Vagina (tissue), 2 donors: ENCODE data around the gene ITGAV. TPM values are rescaled to one million over a fixed set of nuclear protein-coding genes. Genes with fewer than 3 reads are reported as not detected.

Source experiments
- DNase-seq, 2 donors: peaks; one replicate each; pipeline ENCODE4 v3.0.0-alpha.2; 2017; ENCODE audit errors: extremely low spot score in 2 of 2
- H3K27ac ChIP-seq: fragments of 200-600 bp; sonication (generic); one replicate; pipeline ENCODE4 v1.5.1; 2019
- H3K27me3 ChIP-seq: fragments of 200-600 bp; sonication (generic); one replicate; pipeline ENCODE4 v1.5.1; 2019
- H3K36me3 ChIP-seq, 2 donors: fragments of 200-600 bp; sonication (generic); one replicate each; pipeline ENCODE4 v1.5.1; 2017 to 2019
- H3K4me1 ChIP-seq: fragments of 200-600 bp; sonication (generic); one replicate; pipeline ENCODE4 v1.5.1; 2019
- H3K4me3 ChIP-seq, 2 donors: fragments of 200-600 bp; sonication (generic); 1 replicate in 1 of 2; 2 replicates in 1 of 2; pipeline ENCODE4 v1.5.1; 2016 to 2019
- H3K9me3 ChIP-seq: fragments of 200-600 bp; sonication (generic); one replicate; pipeline ENCODE4 v1.5.1; 2019
- POLR2A ChIP-seq, 2 donors: fragments of 450-650 bp; IDR thresholded peaks; one replicate each; pipeline ENCODE4 v1.6.1; 2017; ENCODE audit warnings: antibody characterized with exemption in 2 of 2, mild to moderate bottlenecking in 2 of 2, moderate library complexity in 2 of 2
- POLR2AphosphoS5 ChIP-seq, 2 donors: sonication (generic); formaldehyde crosslinking; IDR thresholded peaks; one replicate each; pipeline ENCODE4 v1.9.0; 2017; ENCODE audit warnings: antibody characterized with exemption in 2 of 2, mild to moderate bottlenecking in 2 of 2, low read depth in 1 of 2; ENCODE audit not compliant: insufficient read depth in 1 of 2
- intact Hi-C: fragments of 100-400 bp; cut with DNase I; formaldehyde crosslinking; loops from one replicate; pipeline ENCODE4 v1.15.1; 2023
- total RNA-seq: library from RNA; depleted of rRNA; stranded (reverse); fragments of >200 nt; gene quantifications from one replicate; pipeline ENCODE4 v1.2.3, GENCODE V29; 2016
- TF ChIP-seq, protein P1 (sequence below), 3 experiments: fragments of 450-650 bp in 2 of 3; fragments of 200-600 bp in 1 of 3; sonication (generic) in 1 of 3; IDR thresholded peaks; one replicate each; pipeline ENCODE4 v1.5.1; 2017 to 2019; ENCODE audit warnings: antibody characterized with exemption in 3 of 3, mild to moderate bottlenecking in 2 of 3, moderate library complexity in 2 of 3

The ITGAV gene
- total RNA-seq, 1 donor from 2014 or later: 55.0 TPM

DNA sequence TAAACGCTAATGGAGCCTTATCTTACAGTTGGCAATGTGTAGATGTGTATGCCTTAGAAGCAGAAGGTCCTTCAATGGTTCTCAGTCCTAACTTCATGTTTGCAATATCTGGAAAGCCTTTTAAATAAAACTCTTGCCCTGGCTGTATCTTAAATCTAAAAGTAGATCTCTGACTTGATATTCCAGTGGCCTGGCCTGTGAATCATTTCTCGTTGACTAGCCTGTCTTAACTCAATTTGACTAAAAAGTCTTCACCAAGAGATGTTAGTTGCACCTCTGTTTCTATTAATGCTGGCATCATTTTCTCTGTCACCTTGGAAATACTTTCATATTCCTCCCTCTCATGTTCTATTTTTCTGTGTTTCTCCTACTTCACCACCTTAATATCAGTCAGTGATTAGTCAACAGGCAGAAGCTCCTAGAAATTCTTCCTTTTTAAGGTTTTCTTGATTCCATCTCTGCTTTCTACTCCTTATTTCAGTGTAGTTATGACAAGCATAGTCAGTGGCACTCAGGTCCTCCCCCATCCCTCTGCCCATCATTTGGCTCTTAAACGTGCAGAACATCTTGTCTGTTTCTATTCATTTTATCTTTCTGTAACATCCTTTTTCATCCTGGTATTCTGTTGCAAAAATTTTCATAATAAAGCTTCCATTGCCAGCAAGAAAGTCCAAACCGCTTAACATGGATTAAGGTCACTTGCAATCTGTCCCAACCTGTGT is 4.3 kb downstream of the ITGAV start:
- Histone ChIP-seq H3K27me3 (no peaks in the 10 kb centered on the region), H3K27ac (no peak overlapping the region), H3K9me3 (no peaks in the 10 kb centered on the region), H3K4me3 (no peak overlapping the region), H3K4me1 (peaks cover 61% of the 10 kb centered on the region), H3K36me3 (no peaks in the 10 kb centered on the region)
- intact Hi-C loops: no loop called here
- TF ChIP-seq POLR2AphosphoS5 (IDR thresholded peaks at IDR 0.05; ENCODE audit: insufficient read depth in 1 of 2, low read depth in 1 of 2): no peak
- no peak for TF ChIP-seq POLR2A (IDR thresholded peaks at IDR 0.05)
- TF ChIP-seq, protein P1, sequence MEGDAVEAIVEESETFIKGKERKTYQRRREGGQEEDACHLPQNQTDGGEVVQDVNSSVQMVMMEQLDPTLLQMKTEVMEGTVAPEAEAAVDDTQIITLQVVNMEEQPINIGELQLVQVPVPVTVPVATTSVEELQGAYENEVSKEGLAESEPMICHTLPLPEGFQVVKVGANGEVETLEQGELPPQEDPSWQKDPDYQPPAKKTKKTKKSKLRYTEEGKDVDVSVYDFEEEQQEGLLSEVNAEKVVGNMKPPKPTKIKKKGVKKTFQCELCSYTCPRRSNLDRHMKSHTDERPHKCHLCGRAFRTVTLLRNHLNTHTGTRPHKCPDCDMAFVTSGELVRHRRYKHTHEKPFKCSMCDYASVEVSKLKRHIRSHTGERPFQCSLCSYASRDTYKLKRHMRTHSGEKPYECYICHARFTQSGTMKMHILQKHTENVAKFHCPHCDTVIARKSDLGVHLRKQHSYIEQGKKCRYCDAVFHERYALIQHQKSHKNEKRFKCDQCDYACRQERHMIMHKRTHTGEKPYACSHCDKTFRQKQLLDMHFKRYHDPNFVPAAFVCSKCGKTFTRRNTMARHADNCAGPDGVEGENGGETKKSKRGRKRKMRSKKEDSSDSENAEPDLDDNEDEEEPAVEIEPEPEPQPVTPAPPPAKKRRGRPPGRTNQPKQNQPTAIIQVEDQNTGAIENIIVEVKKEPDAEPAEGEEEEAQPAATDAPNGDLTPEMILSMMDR (IDR thresholded peaks at IDR 0.05): no peak
- no peak for DNase-seq

DNA sequence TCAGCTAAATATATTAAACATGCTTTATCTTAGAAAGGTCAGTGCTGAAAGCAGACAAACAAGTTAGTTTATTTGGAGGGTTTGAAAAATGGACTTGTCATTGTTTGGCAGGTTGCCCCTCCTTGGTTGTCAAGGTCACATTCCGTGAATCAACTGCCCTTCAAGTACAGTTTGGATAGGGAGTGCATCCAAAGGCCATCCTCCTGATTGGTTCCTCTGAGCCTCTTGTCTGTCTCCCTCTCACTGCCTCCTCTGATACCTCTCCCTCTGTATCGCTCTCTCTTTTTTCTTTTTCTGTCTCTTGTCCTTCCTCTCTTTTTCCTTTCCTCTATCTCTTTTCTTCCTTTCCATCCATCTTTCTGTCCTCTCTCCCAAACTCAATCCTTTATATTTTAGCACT is 5.4 kb downstream of the ITGAV start:
- TF ChIP-seq, protein P1 (IDR thresholded peaks at IDR 0.05): no peak
- TF ChIP-seq POLR2A (IDR thresholded peaks at IDR 0.05) (no peak), POLR2AphosphoS5 (IDR thresholded peaks at IDR 0.05; ENCODE audit: insufficient read depth in 1 of 2, low read depth in 1 of 2) (no peak)
- no peak overlapping the region for H3K4me3 ChIP-seq
- H3K27me3 ChIP-seq: no peaks in the 10 kb centered on the region
- H3K9me3 ChIP-seq: no peaks in the 10 kb centered on the region
- intact Hi-C loops: no loop called here
- no peaks in the 10 kb centered on the region for H3K36me3 ChIP-seq
- no peak for DNase-seq
- H3K27ac ChIP-seq: no peak overlapping the region
- H3K4me1 ChIP-seq: peaks cover 58% of the 10 kb centered on the region

DNA sequence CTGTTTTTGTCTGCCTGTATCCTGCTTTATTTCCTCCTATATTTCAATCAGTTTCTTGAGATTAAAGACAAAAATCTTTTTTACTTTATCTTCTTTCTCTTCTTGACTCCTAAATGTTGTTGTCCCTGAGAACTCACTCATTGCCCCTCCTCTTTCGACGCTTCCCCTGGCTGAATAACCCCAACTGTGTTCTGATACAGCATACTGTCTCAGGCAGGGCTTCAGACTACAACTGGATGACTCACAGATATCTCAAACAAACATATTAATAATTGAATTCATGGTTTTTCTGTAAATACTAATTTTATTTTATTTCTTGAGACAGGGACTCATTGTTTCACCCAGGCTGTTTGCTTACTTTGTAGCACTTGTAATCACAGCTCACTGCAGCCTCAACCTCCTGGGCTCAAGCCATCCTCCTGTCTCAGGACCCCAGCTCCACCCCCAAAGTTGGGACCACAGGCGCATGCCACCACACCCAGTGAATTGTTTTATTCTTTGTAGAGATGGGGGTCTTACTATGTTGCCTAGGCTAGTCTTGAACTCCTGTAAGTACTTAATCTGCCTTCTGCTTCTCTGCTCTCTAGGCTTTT is 9.4 kb downstream of the ITGAV start:
- TF ChIP-seq POLR2AphosphoS5 (IDR thresholded peaks at IDR 0.05; ENCODE audit: insufficient read depth in 1 of 2, low read depth in 1 of 2) (no peak), POLR2A (IDR thresholded peaks at IDR 0.05) (no peak)
- TF ChIP-seq, protein P1 (IDR thresholded peaks at IDR 0.05): no peak

DNA sequence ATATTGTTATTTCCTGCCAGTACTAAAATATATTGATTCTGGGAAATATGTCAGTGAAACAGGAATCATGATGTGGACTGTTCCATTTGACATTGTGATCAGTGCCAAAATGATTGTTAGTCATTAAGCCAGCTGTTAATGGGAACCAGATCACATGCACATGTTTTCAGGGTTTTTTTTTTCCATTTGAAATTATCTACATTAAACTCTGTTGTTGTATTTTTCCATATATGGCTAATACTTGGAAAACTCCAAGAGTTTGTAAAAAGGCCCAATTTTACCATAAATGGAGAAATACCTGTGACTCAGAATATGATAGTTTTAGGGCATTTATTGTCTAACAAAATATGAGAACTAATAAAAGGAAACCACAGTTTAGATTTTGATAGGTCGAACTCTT is 13.4 kb downstream of the ITGAV start:
- Histone ChIP-seq H3K36me3 (peaks cover 0 to 9% of the 10 kb centered on the region in 2 donors), H3K4me1 (peaks cover 21% of the 10 kb centered on the region), H3K4me3 (no peak overlapping the region), H3K27ac (no peak overlapping the region), H3K27me3 (no peaks in the 10 kb centered on the region), H3K9me3 (no peaks in the 10 kb centered on the region)
- DNase-seq: no peak
- TF ChIP-seq POLR2AphosphoS5 (IDR thresholded peaks at IDR 0.05; ENCODE audit: insufficient read depth in 1 of 2, low read depth in 1 of 2) (no peak), POLR2A (IDR thresholded peaks at IDR 0.05) (no peak)
- TF ChIP-seq, protein P1 (IDR thresholded peaks at IDR 0.05): no peak
- intact Hi-C loops: no loop called here

More for the DNA sequence above, 9.4 kb downstream of the ITGAV start:
- DNase-seq: no peak
- Histone ChIP-seq H3K27me3 (no peaks in the 10 kb centered on the region), H3K27ac (no peak overlapping the region), H3K4me3 (no peak overlapping the region), H3K9me3 (no peaks in the 10 kb centered on the region), H3K36me3 (peaks cover 0 to 9% of the 10 kb centered on the region in 2 donors), H3K4me1 (peaks cover 41% of the 10 kb centered on the region)
- intact Hi-C loops: no loop called here

DNA sequence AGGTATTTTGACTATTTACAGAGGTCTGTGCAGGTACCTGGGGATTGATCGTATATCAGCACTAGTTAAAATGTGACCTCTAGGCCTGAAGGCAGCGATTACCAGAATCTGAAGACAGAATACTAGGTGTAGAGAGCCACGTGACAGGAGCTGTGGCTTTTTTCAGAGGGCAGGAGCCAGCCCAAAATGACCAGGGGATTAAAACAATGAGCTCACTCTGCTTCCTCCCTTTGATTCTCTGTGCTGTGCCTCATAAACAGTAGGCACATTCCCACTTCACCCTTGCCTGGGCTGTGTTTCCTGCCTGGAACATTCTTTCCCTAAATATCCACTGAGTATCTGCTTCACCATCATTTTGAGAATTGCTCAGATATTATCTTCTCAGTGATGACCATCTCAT is 15.2 kb downstream of the ITGAV start:
- Histone ChIP-seq H3K4me3 (no peak overlapping the region), H3K4me1 (peaks cover 21% of the 10 kb centered on the region), H3K9me3 (no peaks in the 10 kb centered on the region), H3K36me3 (peaks cover 0 to 9% of the 10 kb centered on the region in 2 donors), H3K27ac (peak overlapping the region; percentile 58), H3K27me3 (no peaks in the 10 kb centered on the region)
- intact Hi-C loops: no loop called here
- DNase-seq: no peak
- TF ChIP-seq, protein P1 (IDR thresholded peaks at IDR 0.05): no peak
- TF ChIP-seq POLR2A (IDR thresholded peaks at IDR 0.05) (no peak), POLR2AphosphoS5 (IDR thresholded peaks at IDR 0.05; ENCODE audit: insufficient read depth in 1 of 2, low read depth in 1 of 2) (no peak)
